RCC 7860 (cell line): ENCODE results near the gene NR2F6.
"Not testable (repeated sequence)": the region's sequence is repeated elsewhere in the genome, so short reads cannot be mapped to it uniquely, and the experiment has no call there.

Experiments
- DNase-seq: peaks from one replicate; pipeline ENCODE4 v3.0.0-alpha.2; 2015; ENCODE audit warnings: low spot score
- FAIRE-seq: peaks from 2 replicates; lab custom pipeline; 2012; peaks lifted over from hg19 to GRCh38; lab: Jason Lieb, UNC

NR2F6 gene

GRCh38 chr19:17245535-17245984 is at the start of gene NR2F6:
NR2F6 (minus strand) TSS chr19:17245919; CDS start chr19:17245220, 699 bp downstream.
- FAIRE-seq (no peak), DNase-seq (no peak)

GRCh38 chr19:17294051-17294891 is 48.6 kb upstream of the NR2F6 start:
- FAIRE-seq, result no peak

GRCh38 chr19:17293605-17294004 is 47.9 kb upstream of the NR2F6 start:
- DNase-seq, result no peak
- no peak for FAIRE-seq

More at GRCh38 chr19:17294051-17294891, 48.6 kb upstream of the NR2F6 start:
- no peak for DNase-seq

DNA sequence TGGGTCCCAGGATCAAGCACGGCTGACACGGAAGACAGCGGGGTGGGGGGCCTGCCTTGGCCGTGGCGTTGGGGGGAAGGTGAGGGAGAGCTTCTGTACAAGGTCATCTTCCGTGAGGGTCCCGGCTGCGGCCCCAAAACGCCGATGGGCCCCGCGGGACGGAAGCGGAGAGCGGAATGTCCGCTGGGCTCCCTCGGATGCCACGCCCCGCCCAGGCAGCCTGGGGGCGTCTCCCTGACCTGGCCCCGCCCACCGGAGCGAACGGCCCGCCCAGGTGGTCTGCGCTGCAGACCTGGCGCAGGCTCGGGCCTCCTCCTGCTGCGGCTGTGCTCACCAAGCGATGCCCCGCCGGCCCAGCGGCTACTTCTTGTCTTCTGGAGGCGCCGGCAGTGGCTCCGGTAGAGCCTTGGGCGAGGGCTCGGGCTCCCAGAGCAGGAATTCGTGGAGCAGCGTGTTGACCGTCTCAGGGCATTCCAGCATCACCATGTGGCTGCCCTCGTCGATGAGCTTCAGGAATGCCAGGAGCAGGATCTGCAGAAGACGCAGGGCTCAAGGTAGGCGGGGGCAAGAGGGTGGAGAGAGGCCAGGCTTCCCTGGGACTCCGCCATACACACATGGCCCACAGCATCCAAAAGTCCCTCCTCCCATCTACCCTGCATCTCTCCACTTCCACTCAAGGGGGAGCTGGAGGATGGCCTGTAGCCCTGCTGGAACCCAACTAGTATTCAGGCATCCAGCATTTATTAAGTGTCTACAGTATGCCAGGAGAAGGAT is 46.8 kb upstream of the NR2F6 start:
- DNase-seq (no peak), FAIRE-seq (no peak)

DNA sequence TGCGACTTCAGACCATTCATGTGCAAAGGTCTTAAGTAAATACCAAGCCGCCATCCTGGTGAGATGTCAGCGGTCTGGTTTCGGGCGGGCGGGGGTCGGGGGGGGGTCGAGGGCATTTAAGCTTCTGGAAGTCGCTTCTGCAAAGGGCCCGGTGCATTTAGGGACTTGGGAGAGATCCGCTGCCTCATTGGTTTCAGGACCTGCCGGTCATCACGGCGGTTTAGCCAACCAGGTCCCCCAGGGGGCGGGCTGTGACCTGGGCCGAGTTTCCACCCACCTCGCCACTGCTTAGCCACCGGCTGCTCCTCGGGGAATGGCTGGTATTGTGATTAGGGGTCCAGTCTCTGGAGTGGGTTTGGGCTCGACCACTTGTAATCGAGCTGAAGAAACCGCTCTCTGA is 43.8 kb upstream of the NR2F6 start:
- DNase-seq (no peak), FAIRE-seq (no peak)

DNA sequence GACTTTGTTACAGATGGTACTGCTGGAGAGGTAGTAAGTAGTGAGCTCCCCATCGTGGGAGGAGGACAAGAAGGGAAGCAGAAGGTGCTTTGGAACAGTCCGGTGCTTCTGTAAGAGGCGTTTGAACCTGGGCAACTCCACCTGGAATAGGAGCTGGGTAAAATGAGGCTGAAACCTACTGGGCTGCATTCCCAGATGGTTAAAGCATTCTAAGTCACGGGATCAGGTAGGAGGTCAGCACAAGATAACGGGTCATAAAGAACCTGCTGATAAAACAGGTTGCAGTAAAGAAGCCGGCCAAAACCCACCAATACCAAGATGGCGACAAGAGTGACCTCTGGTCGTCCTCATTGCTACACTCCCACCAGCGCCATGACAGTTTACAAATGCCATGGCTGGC is 41.0 kb upstream of the NR2F6 start:
- FAIRE-seq (no peak), DNase-seq (no peak)

GRCh38 chr19:17286263-17286662 is 40.5 kb upstream of the NR2F6 start:
- no peak for DNase-seq
- FAIRE-seq, result no peak

DNA sequence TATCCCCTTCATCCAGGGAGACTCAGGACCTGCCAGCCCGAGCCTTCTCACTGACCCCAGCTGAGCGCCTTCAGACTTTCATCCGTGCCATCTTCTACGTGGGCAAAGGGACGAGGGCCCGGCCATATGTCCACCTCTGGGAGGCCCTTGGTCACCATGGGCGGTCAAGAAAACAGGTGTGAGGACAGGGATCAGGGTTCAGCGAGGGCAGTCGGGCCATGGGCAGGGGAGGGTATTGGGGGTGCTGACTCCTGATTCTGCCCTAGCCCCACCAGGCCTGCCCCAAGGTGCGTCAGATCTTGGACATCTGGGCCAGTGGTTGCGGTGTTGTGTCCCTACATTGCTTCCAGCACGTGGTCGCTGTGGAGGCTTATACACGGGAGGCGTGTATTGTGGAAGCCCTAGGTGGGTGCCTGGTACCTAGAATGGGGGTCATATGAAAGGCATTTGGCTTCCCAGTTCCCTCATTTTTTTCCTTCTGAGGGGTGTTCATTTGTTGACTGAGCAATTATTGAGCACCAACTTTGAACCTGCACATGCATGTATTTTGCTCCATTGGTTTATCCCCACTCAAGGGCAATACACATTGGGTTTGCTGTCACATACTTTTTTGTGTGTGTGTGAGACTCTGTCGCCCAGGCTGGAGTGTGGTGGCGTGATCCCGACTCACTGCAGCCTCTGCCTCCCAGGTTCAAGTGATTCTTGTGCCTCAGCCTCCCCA is 39.9 kb upstream of the NR2F6 start:
- DNase-seq (no peak), FAIRE-seq (no peak)

DNA sequence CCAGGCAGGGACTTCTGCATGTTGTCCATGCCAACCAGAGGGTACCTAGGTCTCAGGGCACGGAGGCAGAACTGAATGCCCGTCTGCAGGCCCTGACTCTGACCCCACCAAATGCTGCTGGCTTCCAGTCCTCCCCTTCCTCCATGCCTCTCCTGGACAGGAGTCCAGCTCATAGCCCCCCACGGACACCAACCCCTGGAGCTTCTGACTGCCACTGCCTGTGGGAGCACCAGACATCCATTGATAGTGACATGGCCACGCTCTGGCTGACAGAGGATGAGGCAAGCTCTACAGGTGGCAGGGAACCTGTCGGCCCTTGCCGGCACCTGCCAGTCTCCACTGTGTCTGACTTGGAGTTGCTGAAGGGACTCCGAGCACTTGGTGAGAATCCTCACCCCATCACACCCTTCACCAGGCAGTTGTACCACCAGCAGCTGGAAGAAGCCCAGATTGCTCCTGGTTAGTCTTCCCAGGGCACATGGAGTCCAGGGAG is 37.8 kb upstream of the NR2F6 start:
- DNase-seq, result no peak

DNA sequence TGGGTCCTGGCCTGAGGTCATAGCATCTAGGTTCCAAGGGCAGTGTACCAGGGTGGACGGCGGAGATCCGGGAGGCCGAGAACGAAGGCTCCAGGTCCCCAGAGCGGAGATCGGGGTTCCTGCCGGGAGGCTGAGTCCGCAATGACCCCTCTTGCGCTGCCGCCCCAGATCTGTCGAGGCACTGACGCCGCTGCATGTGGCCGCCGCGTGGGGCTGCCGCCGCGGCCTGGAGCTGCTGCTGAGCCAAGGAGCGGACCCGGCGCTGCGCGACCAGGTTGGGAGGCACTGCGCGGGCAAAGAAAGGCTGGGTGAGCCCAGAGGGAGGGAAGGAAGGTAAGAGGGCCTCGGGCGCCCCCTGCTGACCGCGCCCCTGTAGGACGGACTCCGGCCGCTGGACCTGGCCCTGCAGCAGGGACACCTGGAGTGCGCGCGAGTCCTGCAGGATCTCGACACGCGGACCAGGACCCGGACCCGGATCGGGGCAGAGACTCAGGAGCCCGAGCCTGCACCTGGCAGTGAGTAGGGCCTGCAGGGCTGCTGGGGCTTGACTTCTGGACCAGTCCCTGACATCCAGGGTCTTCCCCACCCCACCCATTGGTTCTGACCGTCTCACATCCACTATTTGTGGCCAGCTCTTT is 36.9 kb upstream of the NR2F6 start:
- FAIRE-seq (no peak), DNase-seq (peak; percentile 75)

More for the DNA sequence above, 37.8 kb upstream of the NR2F6 start:
- no peak for FAIRE-seq

DNA sequence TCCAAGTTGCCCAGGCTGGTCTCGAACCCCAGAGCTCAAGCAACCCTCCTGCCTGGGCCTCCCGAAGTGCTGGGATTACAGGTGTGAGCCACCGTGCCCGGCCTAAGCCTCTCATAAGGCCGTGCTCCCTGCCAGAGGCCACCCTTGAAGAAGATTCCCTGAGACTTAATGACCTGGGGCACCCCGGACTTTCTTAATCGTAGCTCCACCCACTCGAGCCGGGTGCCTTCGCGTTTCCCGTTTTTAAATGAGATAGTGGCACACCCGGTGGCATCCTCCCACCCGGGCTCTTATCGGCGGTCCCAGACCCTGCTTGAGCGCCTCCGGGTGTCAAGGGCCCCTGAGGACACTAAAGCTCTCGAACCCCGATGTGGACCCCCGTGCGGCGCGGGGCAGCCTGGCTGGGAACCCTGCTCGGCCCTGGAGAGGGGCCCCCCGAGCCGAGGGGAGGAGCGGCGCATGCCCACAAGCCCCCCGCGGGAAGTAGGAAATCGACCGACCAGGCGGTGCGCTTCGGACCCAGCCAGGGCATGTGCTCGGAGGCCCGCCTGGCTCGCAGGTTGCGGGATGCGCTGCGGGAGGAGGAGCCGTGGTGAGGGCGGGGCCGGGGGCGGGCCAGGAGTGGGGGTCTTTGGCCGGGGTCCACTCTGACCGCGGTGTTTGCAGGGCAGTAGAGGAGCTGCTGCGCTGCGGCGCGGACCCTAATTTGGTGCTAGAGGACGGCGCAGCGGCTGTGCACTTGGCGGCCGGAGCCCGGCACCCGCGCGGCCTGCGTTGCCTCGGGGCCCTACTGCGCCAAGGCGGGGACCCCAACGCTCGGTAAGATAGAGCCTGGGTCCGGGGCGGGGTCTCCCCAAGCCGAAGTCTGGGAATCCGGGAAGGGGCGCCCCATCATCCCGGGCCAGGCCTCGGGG is 35.9 kb upstream of the NR2F6 start, which contains the start of gene ANKLE1:
ANKLE1 (plus strand) TSS at position 511 of the 914 bp plus-strand sequence; CDS start at position 531, 20 bp downstream.
- no peak for FAIRE-seq
- DNase-seq, result no peak

DNA sequence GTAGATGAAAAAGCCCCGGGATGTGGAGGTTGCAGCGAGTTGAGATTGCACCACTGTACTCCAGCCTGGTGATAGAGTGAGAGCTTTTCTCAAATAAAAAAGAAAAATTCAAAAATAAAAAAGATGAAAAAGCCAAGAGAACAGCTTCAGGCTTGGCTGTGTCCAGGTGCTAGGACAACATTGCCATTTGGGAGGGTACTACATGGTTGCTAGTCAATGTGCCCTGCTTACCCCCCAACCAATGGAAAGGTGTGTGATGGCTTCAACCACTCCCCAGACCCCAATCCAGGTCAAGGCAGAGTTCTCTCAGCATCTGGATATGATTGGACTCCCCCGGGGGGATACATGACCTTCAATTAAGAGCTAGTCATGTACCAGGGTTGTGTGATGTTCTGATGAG is 33.7 kb upstream of the NR2F6 start:
- FAIRE-seq (no peak), DNase-seq (no peak)

GRCh38 chr19:17275441-17276175 is 29.9 kb upstream of the NR2F6 start:
- DNase-seq, result no peak
- no peak for FAIRE-seq

- not testable (repeated sequence) for DNase-seq, FAIRE-seq
These were observed 29.2 kb upstream of the NR2F6 start for GRCh38 chr19:17274892-17275291.

GRCh38 chr19:17268754-17269153 is 23.0 kb upstream of the NR2F6 start:
- no peak for FAIRE-seq
- no peak for DNase-seq

DNA sequence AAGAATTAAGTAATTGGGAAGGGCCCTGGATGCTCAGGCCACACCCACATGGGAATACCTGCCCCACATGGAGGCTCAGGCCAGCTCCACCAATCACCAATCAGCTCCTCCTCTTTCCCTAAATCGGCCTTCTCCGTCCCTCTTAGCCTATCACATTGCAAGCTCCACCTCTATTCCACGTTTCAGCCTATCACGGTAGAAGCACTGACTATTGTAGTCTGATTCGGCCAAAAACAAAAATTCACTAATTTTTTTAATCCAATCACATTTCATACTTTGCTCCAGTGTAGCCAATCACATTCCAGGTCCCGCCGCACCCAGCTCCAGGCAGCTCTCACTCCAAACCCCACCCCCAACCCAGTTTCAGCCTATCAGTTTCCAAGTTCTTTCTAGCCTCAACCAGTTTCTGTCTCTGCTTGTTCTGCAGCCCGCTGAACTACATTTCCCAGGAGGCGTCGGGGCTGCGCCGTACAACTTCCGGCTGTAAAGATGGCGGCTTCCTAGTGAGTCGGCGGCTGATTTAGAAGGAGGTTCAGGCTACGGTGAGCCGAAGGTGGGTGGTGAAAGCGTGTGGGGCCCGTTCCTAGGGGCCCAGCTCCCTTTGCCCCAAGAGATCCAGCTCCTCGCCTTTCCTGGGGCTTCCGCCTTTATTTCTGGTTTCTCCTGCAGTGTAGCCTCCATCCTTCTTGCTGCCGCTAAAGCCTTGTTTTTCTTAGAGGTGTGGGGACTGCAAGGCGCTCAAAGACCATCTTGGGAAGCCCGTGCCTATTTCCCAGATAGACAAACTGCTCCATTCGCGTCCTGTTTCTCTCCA is 21.5 kb upstream of the NR2F6 start, which contains the start of gene BABAM1:
BABAM1 (plus strand) TSS at position 469 of the 814 bp plus-strand sequence. CDS start 1,364 bp downstream, outside the sequence.
- peak; percentile 98 for FAIRE-seq

DNA sequence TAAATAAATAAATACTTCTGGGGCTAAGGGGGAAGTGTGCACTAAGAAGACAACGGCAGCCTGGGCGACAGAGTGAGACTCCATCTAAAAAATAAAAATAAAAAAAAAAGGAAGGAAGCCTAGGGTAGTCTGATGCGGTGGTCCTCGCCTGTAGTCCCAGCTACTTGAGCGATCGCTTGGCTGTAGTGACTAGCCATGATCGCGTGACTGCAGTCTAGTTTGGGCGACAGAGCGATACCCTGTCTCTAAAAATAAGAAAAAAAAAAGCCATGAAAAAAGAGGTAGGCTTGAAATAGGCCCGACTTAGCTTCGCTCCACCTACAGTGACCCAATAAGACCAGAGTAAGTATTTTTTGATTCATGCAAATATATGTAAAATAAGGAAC is 20.9 kb upstream of the NR2F6 start:
- FAIRE-seq, result no peak
- no peak for DNase-seq

More for the DNA sequence above, 21.5 kb upstream of the NR2F6 start, which contains the start of gene BABAM1:
- DNase-seq, result peak; percentile 98

GRCh38 chr19:17266026-17266425 is 20.3 kb upstream of the NR2F6 start:
- FAIRE-seq (no peak), DNase-seq (no peak)
